ENCODE data around the gene LRRC56.

DNA sequence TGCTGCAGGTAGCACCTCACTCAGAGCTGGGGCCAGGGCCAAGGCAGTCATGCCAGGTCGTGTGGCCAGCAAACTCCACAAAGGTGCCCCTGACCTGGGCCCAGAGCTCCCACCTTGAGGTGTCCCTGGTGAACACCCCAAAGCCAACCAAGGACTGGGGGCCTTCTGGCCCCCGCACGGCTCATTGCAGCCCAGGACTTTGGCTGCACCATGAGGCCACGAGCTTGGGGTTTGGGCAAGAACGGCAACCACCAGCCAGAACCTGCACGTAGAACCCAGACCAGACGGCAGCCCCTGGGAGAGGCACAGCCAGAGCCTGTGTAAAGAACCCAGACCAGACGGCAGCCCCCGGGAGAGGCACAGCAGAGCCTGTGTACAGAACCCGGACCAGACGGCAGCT is 7.8 kb downstream of the LRRC56 start:
- TF ChIP-seq CTCF (IDR thresholded peaks at IDR 0.05; ENCODE audit: poor library complexity) = no peak
- TF ChIP-seq EZH2phosphoT487 (IDR thresholded peaks at IDR 0.05; ENCODE audit: low read depth, severe bottlenecking, unreplicated experiment) = no peak
- no peak for TF ChIP-seq EZH2 (IDR thresholded peaks at IDR 0.05; ENCODE audit: borderline replicate concordance)

Measured in hepatocyte (in vitro differentiated cells).